ENCODE data around the gene WNK3. TPM values are rescaled to one million over a fixed set of nuclear protein-coding genes. Genes with fewer than 3 reads are reported as not detected.

WNK3 gene
- total RNA-seq, 1 experiment from 2014 or later = not detected

DNA sequence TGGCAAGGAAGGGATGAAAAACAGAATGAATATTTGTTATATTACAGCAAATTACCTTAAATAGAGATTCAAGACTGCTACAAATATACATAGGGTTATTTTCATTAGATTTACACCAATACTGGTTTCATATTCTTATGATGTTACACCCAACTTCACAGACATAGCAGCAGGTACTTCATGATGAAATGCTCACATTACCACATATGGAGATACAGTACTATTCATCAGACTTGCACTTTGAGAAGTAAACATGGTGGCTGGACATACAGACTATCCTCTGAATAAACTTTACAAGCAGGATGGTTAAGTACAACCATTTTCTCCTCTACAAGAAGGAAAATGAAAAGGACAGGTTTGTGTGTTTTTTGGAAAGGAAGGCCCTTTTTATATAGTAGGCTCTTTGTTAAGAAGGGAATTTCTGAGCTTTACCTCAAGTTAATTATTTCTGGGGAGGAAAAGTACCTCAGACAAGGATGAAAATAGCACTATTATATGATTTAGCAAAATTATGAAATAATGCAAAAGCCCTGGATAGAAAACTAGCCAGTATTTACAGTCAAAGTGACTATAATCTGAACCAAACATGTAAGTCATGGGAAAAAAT lies 162.8 kb downstream of the WNK3 start:
- no peak for DNase-seq
- ChIA-PET CTCF (no interaction called here), POLR2A (no interaction called here)
- no peaks in the 10 kb centered on the region for H3K9me3 ChIP-seq
- H3K27ac Mint-ChIP-seq (ENCODE audit: unreplicated experiment) = no peak overlapping the region
- H3K27me3 ChIP-seq (replicated peaks; ENCODE audit: control insufficient read depth, insufficient read depth, low read length) = no peaks in the 10 kb centered on the region
- TF ChIP-seq, protein P1, sequence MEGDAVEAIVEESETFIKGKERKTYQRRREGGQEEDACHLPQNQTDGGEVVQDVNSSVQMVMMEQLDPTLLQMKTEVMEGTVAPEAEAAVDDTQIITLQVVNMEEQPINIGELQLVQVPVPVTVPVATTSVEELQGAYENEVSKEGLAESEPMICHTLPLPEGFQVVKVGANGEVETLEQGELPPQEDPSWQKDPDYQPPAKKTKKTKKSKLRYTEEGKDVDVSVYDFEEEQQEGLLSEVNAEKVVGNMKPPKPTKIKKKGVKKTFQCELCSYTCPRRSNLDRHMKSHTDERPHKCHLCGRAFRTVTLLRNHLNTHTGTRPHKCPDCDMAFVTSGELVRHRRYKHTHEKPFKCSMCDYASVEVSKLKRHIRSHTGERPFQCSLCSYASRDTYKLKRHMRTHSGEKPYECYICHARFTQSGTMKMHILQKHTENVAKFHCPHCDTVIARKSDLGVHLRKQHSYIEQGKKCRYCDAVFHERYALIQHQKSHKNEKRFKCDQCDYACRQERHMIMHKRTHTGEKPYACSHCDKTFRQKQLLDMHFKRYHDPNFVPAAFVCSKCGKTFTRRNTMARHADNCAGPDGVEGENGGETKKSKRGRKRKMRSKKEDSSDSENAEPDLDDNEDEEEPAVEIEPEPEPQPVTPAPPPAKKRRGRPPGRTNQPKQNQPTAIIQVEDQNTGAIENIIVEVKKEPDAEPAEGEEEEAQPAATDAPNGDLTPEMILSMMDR (IDR thresholded peaks at IDR 0.05; ENCODE audit: insufficient read depth in 1 of 2, low read depth in 1 of 2, low read length in 1 of 2, severe bottlenecking in 1 of 2, unreplicated experiment in 1 of 2) = no peak
- H3K36me3 ChIP-seq (ENCODE audit: control insufficient read depth, insufficient read depth, low read length) = no peaks in the 10 kb centered on the region
- H3K9me3 Mint-ChIP-seq (ENCODE audit: unreplicated experiment) = no peaks in the 10 kb centered on the region
- peaks cover 8% of the 10 kb centered on the region for H3K27me3 Mint-ChIP-seq (ENCODE audit: insufficient read depth, unreplicated experiment)
- no peaks in the 10 kb centered on the region for H3K4me1 Mint-ChIP-seq (ENCODE audit: low read depth, unreplicated experiment)
- H3K4me1 ChIP-seq = no peaks in the 10 kb centered on the region
- H3K4me3 ChIP-seq (ENCODE audit: low read depth, low read length) = no peak overlapping the region
- BruUV-seq (replicated peaks) = no TSS peak
- H3K4me3 Mint-ChIP-seq (ENCODE audit: unreplicated experiment) = no peak overlapping the region
- intact Hi-C loops (cut with micrococcal nuclease; ENCODE audit: unreplicated experiment) = no loop called here
- H3K36me3 Mint-ChIP-seq (ENCODE audit: insufficient read depth, unreplicated experiment) = no peaks in the 10 kb centered on the region

DNA sequence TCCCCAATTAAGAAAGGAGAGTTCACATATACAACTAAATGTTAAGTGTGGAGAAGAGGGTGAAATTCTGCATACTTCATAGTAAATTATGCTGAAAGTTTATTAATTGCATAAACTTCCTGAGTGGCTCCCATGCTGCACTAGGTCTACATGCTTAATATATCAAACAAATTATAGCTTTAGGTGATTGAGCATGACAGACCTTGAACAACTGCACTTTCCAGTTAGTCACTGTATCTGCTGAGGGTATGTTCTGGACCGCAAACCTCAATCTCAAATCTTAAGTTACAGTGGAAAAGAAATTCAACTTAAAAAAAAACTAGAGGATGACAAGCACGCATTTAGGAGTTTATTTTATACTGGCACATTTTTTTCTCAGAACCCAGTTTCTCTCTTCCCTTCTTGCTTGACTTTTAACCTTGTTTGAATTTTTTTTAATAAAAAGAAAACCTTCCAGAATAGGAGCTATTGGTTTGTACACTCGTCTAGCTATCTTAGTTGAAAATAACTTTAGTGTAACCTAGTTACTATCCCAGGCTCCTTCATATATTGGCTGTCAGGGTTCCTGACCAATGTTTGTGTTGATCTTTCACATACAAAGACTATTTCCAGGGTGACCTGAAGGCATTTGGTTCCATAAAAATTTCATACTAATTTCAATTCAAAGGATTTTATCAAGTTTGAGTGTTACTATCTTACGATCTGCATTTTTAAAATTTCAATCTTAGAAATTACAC lies 164.6 kb downstream of the WNK3 start:
- H3K9me3 Mint-ChIP-seq (ENCODE audit: unreplicated experiment) = no peaks in the 10 kb centered on the region

DNA sequence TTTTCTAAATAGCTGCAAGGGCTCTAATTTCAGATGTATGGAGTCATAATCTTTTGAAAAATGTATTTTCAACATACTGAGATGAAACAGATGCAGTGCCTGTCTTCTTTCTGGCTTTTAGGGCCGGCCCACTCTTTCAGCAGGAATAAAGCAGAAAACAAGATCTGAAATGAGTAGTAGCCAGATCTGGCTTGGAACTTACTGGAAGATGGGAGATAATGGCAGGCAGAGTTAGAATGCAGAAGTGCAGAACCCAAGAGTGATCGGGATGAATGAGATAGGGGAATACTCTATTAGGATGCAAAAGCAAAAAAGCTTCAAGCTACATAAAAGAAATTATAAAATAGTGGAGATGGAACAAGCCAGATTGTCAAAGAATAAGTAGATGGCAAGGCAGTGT lies 173.4 kb downstream of the WNK3 start:
- TF ChIP-seq, protein P1 (IDR thresholded peaks at IDR 0.05; ENCODE audit: insufficient read depth in 1 of 2, low read depth in 1 of 2, low read length in 1 of 2, severe bottlenecking in 1 of 2, unreplicated experiment in 1 of 2) = no peak
- Histone ChIP-seq H3K4me3 (ENCODE audit: low read depth, low read length) (no peak overlapping the region), H3K36me3 (ENCODE audit: control insufficient read depth, insufficient read depth, low read length) (no peaks in the 10 kb centered on the region), H3K27me3 (replicated peaks; ENCODE audit: control insufficient read depth, insufficient read depth, low read length) (no peaks in the 10 kb centered on the region), H3K4me1 (peaks cover 6% of the 10 kb centered on the region; the same call in 1 of the 2 replicates), H3K9me3 (no peaks in the 10 kb centered on the region)
- CTCF ChIA-PET = no interaction called here
- peaks cover 19% of the 10 kb centered on the region for H3K36me3 Mint-ChIP-seq (ENCODE audit: insufficient read depth, unreplicated experiment)
- no peak overlapping the region for H3K4me3 Mint-ChIP-seq (ENCODE audit: unreplicated experiment)
- BruUV-seq (replicated peaks) = no TSS peak
- H3K27me3 Mint-ChIP-seq (ENCODE audit: insufficient read depth, unreplicated experiment) = no peaks in the 10 kb centered on the region
- intact Hi-C loops (cut with micrococcal nuclease; ENCODE audit: unreplicated experiment) = no loop called here
- no peak for DNase-seq
- H3K9me3 Mint-ChIP-seq (ENCODE audit: unreplicated experiment) = no peaks in the 10 kb centered on the region
- peaks cover 19% of the 10 kb centered on the region for H3K4me1 Mint-ChIP-seq (ENCODE audit: low read depth, unreplicated experiment)
- H3K27ac Mint-ChIP-seq (ENCODE audit: unreplicated experiment) = no peak overlapping the region
- POLR2A ChIA-PET = no interaction called here

More for the DNA sequence above, 164.6 kb downstream of the WNK3 start:
- H3K4me1 ChIP-seq = no peaks in the 10 kb centered on the region
- TF ChIP-seq, protein P1 (IDR thresholded peaks at IDR 0.05; ENCODE audit: insufficient read depth in 1 of 2, low read depth in 1 of 2, low read length in 1 of 2, severe bottlenecking in 1 of 2, unreplicated experiment in 1 of 2) = no peak
- Mint-ChIP-seq H3K4me1 (ENCODE audit: low read depth, unreplicated experiment) (no peaks in the 10 kb centered on the region), H3K27me3 (ENCODE audit: insufficient read depth, unreplicated experiment) (peaks cover 4% of the 10 kb centered on the region), H3K36me3 (ENCODE audit: insufficient read depth, unreplicated experiment) (no peaks in the 10 kb centered on the region), H3K27ac (ENCODE audit: unreplicated experiment) (no peak overlapping the region), H3K4me3 (ENCODE audit: unreplicated experiment) (no peak overlapping the region)
- no peak for DNase-seq
- H3K27me3 ChIP-seq (replicated peaks; ENCODE audit: control insufficient read depth, insufficient read depth, low read length) = no peaks in the 10 kb centered on the region
- H3K4me3 ChIP-seq (ENCODE audit: low read depth, low read length) = no peak overlapping the region
- H3K9me3 ChIP-seq = no peaks in the 10 kb centered on the region
- H3K36me3 ChIP-seq (ENCODE audit: control insufficient read depth, insufficient read depth, low read length) = no peaks in the 10 kb centered on the region
- ChIA-PET CTCF (no interaction called here), POLR2A (no interaction called here)
- intact Hi-C loops (cut with micrococcal nuclease; ENCODE audit: unreplicated experiment) = no loop called here
- no TSS peak for BruUV-seq (replicated peaks)
